GM11168 (cell line): ENCODE measurements around the gene SEMA5A.

Experiments
- in situ Hi-C: fragments of 300-500 bp; cut with MboI; formaldehyde crosslinking; loops from one replicate; pipeline ENCODE4 v1.12.0; 2022; ENCODE audit warnings: low sequenced_read_pairs; ENCODE audit not compliant: unreplicated experiment

The SEMA5A gene

GRCh38 chr5:9151684-9152427 lies 394.0 kb downstream of the SEMA5A start:
- in situ Hi-C loops, result no loop called here

GRCh38 chr5:9149988-9150387 lies 395.9 kb downstream of the SEMA5A start:
- in situ Hi-C loops, result no loop called here

- in situ Hi-C loops, result no loop called here
Measured at GRCh38 chr5:9148242-9148641, 397.6 kb downstream of the SEMA5A start.

GRCh38 chr5:9140711-9141110 lies 405.2 kb downstream of the SEMA5A start:
- in situ Hi-C loops, result no loop called here

GRCh38 chr5:9140202-9140601 lies 405.7 kb downstream of the SEMA5A start:
- in situ Hi-C loops, result no loop called here

GRCh38 chr5:9139344-9139743 lies 406.5 kb downstream of the SEMA5A start:
- in situ Hi-C loops, result no loop called here

- in situ Hi-C loops, result no loop called here
Measured at GRCh38 chr5:9128136-9128535, 417.7 kb downstream of the SEMA5A start.

GRCh38 chr5:9126490-9126889 lies 419.4 kb downstream of the SEMA5A start:
- in situ Hi-C loops, result no loop called here

GRCh38 chr5:9125852-9126251 lies 420.0 kb downstream of the SEMA5A start:
- in situ Hi-C loops, result no loop called here

- in situ Hi-C loops, result no loop called here
Measured at GRCh38 chr5:9124838-9125237, 421.0 kb downstream of the SEMA5A start.

- in situ Hi-C loops, result no loop called here
Measured at GRCh38 chr5:9124071-9124470, 421.8 kb downstream of the SEMA5A start.

GRCh38 chr5:9122528-9122927 lies 423.3 kb downstream of the SEMA5A start:
- in situ Hi-C loops, result no loop called here

GRCh38 chr5:9121597-9121996 lies 424.3 kb downstream of the SEMA5A start:
- in situ Hi-C loops, result no loop called here

- in situ Hi-C loops, result no loop called here
Measured at GRCh38 chr5:9118852-9119251, 427.0 kb downstream of the SEMA5A start.

- in situ Hi-C loops, result no loop called here
Measured at GRCh38 chr5:9115093-9115492, 430.8 kb downstream of the SEMA5A start.

- in situ Hi-C loops, result no loop called here
Measured at GRCh38 chr5:9112520-9113291, 433.2 kb downstream of the SEMA5A start.

GRCh38 chr5:9108162-9108561 lies 437.7 kb downstream of the SEMA5A start:
- in situ Hi-C loops, result no loop called here

- in situ Hi-C loops, result no loop called here
Measured at GRCh38 chr5:9105851-9106250, 440.0 kb downstream of the SEMA5A start.

- in situ Hi-C loops, result no loop called here
Measured at GRCh38 chr5:9104571-9105339, 441.1 kb downstream of the SEMA5A start.

- in situ Hi-C loops, result no loop called here
Measured at GRCh38 chr5:9103290-9103689, 442.6 kb downstream of the SEMA5A start.

- in situ Hi-C loops, result no loop called here
Measured at GRCh38 chr5:9099689-9100088, 446.2 kb downstream of the SEMA5A start.
